Gastroesophageal sphincter (tissue), 3 donors: ENCODE measurements around the gene SH3PXD2A.

Experiments used
- CTCF ChIP-seq, 4 experiments: fragments of 200-600 bp in 2 of 4; fragments of 450-650 bp in 2 of 4; sonication (generic) in 1 of 4; IDR thresholded peaks; one replicate each; pipeline ENCODE4 v1.5.1; 2017 to 2019; ENCODE audit warnings: antibody characterized with exemption in 4 of 4, mild to moderate bottlenecking in 2 of 4, moderate library complexity in 2 of 4
- POLR2AphosphoS5 ChIP-seq: sonication (generic); formaldehyde crosslinking; IDR thresholded peaks from one replicate; pipeline ENCODE4 v1.6.1; 2017; ENCODE audit warnings: antibody characterized with exemption

- TF ChIP-seq CTCF (IDR thresholded peaks at IDR 0.05) (no peak), POLR2AphosphoS5 (peak; percentile 19)
Observed at GRCh38 chr10:103849880-103850571, 5.3 kb downstream of the SH3PXD2A start.
